H1 (cell line): Measurements from ENCODE around the gene SLC25A51. TPM values are rescaled to one million over a fixed set of nuclear protein-coding genes. Genes with fewer than 3 reads are reported as not detected.

Experiments
- CTCF ChIA-PET: fragments of 300-600 bp; sonication (Branson Sonifier 250); formaldehyde crosslinking; loops from one replicate; lab custom pipeline; 2021; ENCODE audit not compliant: partially characterized antibody; lab: Charles Lee
- POLR2A ChIA-PET: fragments of 300-600 bp; sonication (Branson Sonifier 250); formaldehyde crosslinking; loops from one replicate; lab custom pipeline; 2021; ENCODE audit warnings: inconsistent platforms; ENCODE audit not compliant: partially characterized antibody; lab: Charles Lee
- DNase-seq, 2 experiments: peaks; one replicate each; pipeline versions ENCODE4 v3.0.0 to v3.0.0-alpha.2; 2010 to 2022; ENCODE audit warnings: low spot score in 2 of 2, low read depth in 1 of 2, mixed read lengths in 1 of 2
- FAIRE-seq: peaks from 2 replicates; lab custom pipeline; 2011; peaks lifted over from hg19 to GRCh38; lab: Jason Lieb, UNC
- H2AFZ ChIP-seq: 2 replicates; pipeline ENCODE4 v1.8.1; 2012; ENCODE audit warnings: low read length, inconsistent platforms
- H2AK5ac ChIP-seq: 2 replicates; pipeline ENCODE4 v1.6.1; 2013; ENCODE audit warnings: low read depth, low read length
- H2BK120ac ChIP-seq: replicated peaks from 2 replicates; pipeline ENCODE3; 2013; ENCODE audit warnings: low read depth, low read length, inconsistent platforms
- H2BK12ac ChIP-seq: 2 replicates; pipeline ENCODE4 v1.6.1; 2013; ENCODE audit warnings: low read depth, low read length
- H2BK15ac ChIP-seq: 2 replicates; pipeline ENCODE4 v1.6.1; 2013; ENCODE audit warnings: low read length
- H2BK20ac ChIP-seq: 2 replicates; pipeline ENCODE4 v1.6.1; 2013; ENCODE audit warnings: low read length
- H2BK5ac ChIP-seq: 2 replicates; pipeline ENCODE4 v1.6.1; 2013; ENCODE audit warnings: low read depth, low read length
- H3K14ac ChIP-seq: 2 replicates; pipeline ENCODE4 v1.6.1; 2013; ENCODE audit warnings: inconsistent platforms; ENCODE audit not compliant: insufficient read length
- H3K18ac ChIP-seq: 2 replicates; pipeline ENCODE4 v1.6.1; 2013; ENCODE audit warnings: low read length; ENCODE audit errors: extremely low read depth
- H3K23ac ChIP-seq: 2 replicates; pipeline ENCODE4 v1.6.1; 2013; ENCODE audit warnings: inconsistent platforms; ENCODE audit not compliant: insufficient read length
- H3K23me2 ChIP-seq: 2 replicates; pipeline ENCODE4 v1.6.1; 2013; ENCODE audit warnings: low read depth, low read length
- H3K27ac ChIP-seq: 2 replicates; pipeline ENCODE4 v1.6.1; 2011; ENCODE audit warnings: low read depth, low read length, inconsistent platforms
- H3K27me3 ChIP-seq, 4 experiments: replicated peaks in 1 of 4; 1 replicate in 1 of 4; 2 replicates in 3 of 4; pipeline versions ENCODE4 v1.6.1 to v1.8.1; 2011 to 2013; ENCODE audit warnings: low read length in 3 of 4, mild to moderate bottlenecking in 3 of 4, inconsistent platforms in 2 of 4, mixed read lengths in 2 of 4, moderate library complexity in 1 of 4; ENCODE audit not compliant: control insufficient read depth in 3 of 4, insufficient read depth in 3 of 4; ENCODE audit errors: extremely low read depth in 1 of 4
- H3K36me3 ChIP-seq, 4 experiments: 2 replicates each; pipeline versions ENCODE4 v1.6.1 to v1.8.1; 2011 to 2013; ENCODE audit warnings: mild to moderate bottlenecking in 4 of 4, low read length in 3 of 4, moderate library complexity in 2 of 4, control low read depth in 1 of 4, inconsistent platforms in 1 of 4; ENCODE audit not compliant: insufficient read depth in 4 of 4, control insufficient read depth in 2 of 4
- H3K4ac ChIP-seq: replicated peaks from 2 replicates; pipeline ENCODE3; 2013; ENCODE audit warnings: low read length, low read depth, mixed read lengths, inconsistent platforms; ENCODE audit not compliant: insufficient read length
- H3K4me1 ChIP-seq, 4 experiments: replicated peaks in 1 of 4; 1 replicate in 1 of 4; 2 replicates in 3 of 4; pipeline versions ENCODE4 v1.6.1 to v1.8.1; 2011 to 2013; ENCODE audit warnings: low read length in 3 of 4, inconsistent platforms in 2 of 4, mixed read lengths in 1 of 4; ENCODE audit not compliant: insufficient read depth in 4 of 4, control insufficient read depth in 3 of 4
- H3K4me2 ChIP-seq, 2 experiments: 2 replicates each; pipeline versions ENCODE4 v1.6.1 to v1.8.1; 2011 to 2013; ENCODE audit warnings: low read depth in 2 of 2, low read length in 2 of 2, control low read depth in 1 of 2, inconsistent platforms in 1 of 2, mild to moderate bottlenecking in 1 of 2; ENCODE audit not compliant: insufficient read depth in 1 of 2
- H3K4me3 ChIP-seq, 4 experiments: fragments of 200-600, 300-600 bp in 1 of 4; sonication (generic), shearing (Covaris generic), sonication (Bioruptor Twin) in 1 of 4; 2 replicates each; pipeline versions ENCODE4 v1.5.1 to v1.8.1; 2011 to 2016; ENCODE audit warnings: low read length in 4 of 4, low read depth in 3 of 4, control low read depth in 2 of 4, inconsistent platforms in 2 of 4, mild to moderate bottlenecking in 2 of 4, mixed read lengths in 1 of 4, moderate library complexity in 1 of 4; ENCODE audit not compliant: insufficient read depth in 2 of 4; ENCODE audit errors: extremely low read depth in 1 of 4
- H3K56ac ChIP-seq: replicated peaks from 2 replicates; pipeline ENCODE3; 2013; ENCODE audit warnings: low read depth, mild to moderate bottlenecking, mixed read lengths, low read length, inconsistent platforms; ENCODE audit not compliant: insufficient read length
- H3K79me1 ChIP-seq: 2 replicates; pipeline ENCODE4 v1.6.1; 2013; ENCODE audit warnings: low read depth, low read length, control low read depth
- H3K79me2 ChIP-seq, 2 experiments: 2 replicates each; pipeline versions ENCODE4 v1.6.1 to v1.8.1; 2012 to 2013; ENCODE audit warnings: low read length in 2 of 2, mild to moderate bottlenecking in 2 of 2, inconsistent platforms in 1 of 2; ENCODE audit not compliant: insufficient read depth in 2 of 2, control insufficient read depth in 1 of 2
- H3K9ac ChIP-seq, 4 experiments: replicated peaks in 1 of 4; 1 replicate in 1 of 4; 2 replicates in 3 of 4; pipeline versions ENCODE4 v1.6.1 to v1.8.1; 2011 to 2013; ENCODE audit warnings: low read depth in 3 of 4, low read length in 3 of 4, control low read depth in 2 of 4, mild to moderate bottlenecking in 2 of 4, moderate library complexity in 2 of 4, inconsistent platforms in 1 of 4; ENCODE audit errors: extremely low read depth in 1 of 4
- H3K9me3 ChIP-seq, 2 experiments: 2 replicates each; pipeline versions ENCODE4 v1.6.1 to v1.8.1; 2012 to 2013; ENCODE audit warnings: mild to moderate bottlenecking in 2 of 2, moderate library complexity in 2 of 2, control low read depth in 1 of 2, inconsistent platforms in 1 of 2, low read depth in 1 of 2, low read length in 1 of 2, mixed read lengths in 1 of 2; ENCODE audit not compliant: insufficient read depth in 2 of 2
- H4K20me1 ChIP-seq, 2 experiments: replicated peaks in 1 of 2; 2 replicates each; pipeline versions ENCODE3 to v1.8.1; 2011 to 2013; ENCODE audit warnings: inconsistent platforms in 2 of 2, low read length in 2 of 2, mild to moderate bottlenecking in 1 of 2; ENCODE audit not compliant: insufficient read depth in 2 of 2, control insufficient read depth in 1 of 2
- H4K5ac ChIP-seq: 2 replicates; pipeline ENCODE4 v1.6.1; 2013; ENCODE audit warnings: low read length, low read depth, mixed read lengths, inconsistent platforms; ENCODE audit not compliant: insufficient read length
- H4K8ac ChIP-seq: 2 replicates; pipeline ENCODE4 v1.8.0; 2013; ENCODE audit warnings: mild to moderate bottlenecking, moderate library complexity, low read length, inconsistent platforms; ENCODE audit not compliant: insufficient read depth; ENCODE audit errors: extremely low read depth
- H4K91ac ChIP-seq: replicated peaks from 2 replicates; pipeline ENCODE3; 2013; ENCODE audit warnings: low read length, mixed read lengths, inconsistent platforms; ENCODE audit not compliant: insufficient read length
- ASH2L ChIP-seq: fragments of 200-600, 300-600 bp; sonication (generic); IDR thresholded peaks from one replicate; pipeline ENCODE4 v1.7.1; 2017; ENCODE audit warnings: low read length
- CBX5 ChIP-seq: fragments of 300-800, 300-1000 bp; sonication (generic); IDR thresholded peaks from 2 replicates; pipeline ENCODE4 v1.7.1; 2016; ENCODE audit warnings: antibody characterized with exemption, low read length, low read depth
- EZH2 ChIP-seq: fragments of 200-600 bp; sonication (generic); IDR thresholded peaks from 2 replicates; pipeline ENCODE4 v1.7.1; 2012; ENCODE audit warnings: low read depth, mild to moderate bottlenecking, moderate library complexity, low read length, inconsistent platforms; ENCODE audit not compliant: severe bottlenecking
- JUN ChIP-seq: IDR thresholded peaks from 2 replicates; pipeline ENCODE4 v1.6.1; 2011; ENCODE audit warnings: low read depth, mild to moderate bottlenecking, improper control_type of control experiment, low read length
- SP4 ChIP-seq: IDR thresholded peaks from 2 replicates; pipeline ENCODE4 v1.6.1; 2012; ENCODE audit warnings: low read length, inconsistent platforms
- USF2 ChIP-seq: IDR thresholded peaks from 2 replicates; pipeline ENCODE4 v1.6.1; 2011; ENCODE audit warnings: low read length, improper control_type of control experiment
- WGBS, 2 experiments: shearing (Covaris generic) in 1 of 2; methylation state at CpG; one replicate each; pipeline versions ENCODE4 v1.1.6 to v1.1.7; 2013 to 2015; ENCODE audit warnings: low lambda C conversion rate in 2 of 2, mixed read lengths in 2 of 2, inconsistent platforms in 1 of 2, low coverage in 1 of 2, missing lambda C conversion rate in 1 of 2; ENCODE audit not compliant: insufficient replicate concordance in 2 of 2, insufficient coverage in 1 of 2, insufficient read length in 1 of 2; ENCODE audit errors: extremely low coverage in 1 of 2, missing lambda C conversion rate in 1 of 2; 5-methylcytosine and 5-hydroxymethylcytosine counted together
- polyA plus RNA-seq, 7 experiments: library from polyadenylated mRNA; depleted of rRNA in 3 of 7; stranded (reverse) in 5 of 7; unstranded in 2 of 7; fragments of >200 nt in 5 of 7; fragments of 200-250 nt in 2 of 7; gene quantifications; 1 replicate in 5 of 7; 2 replicates in 1 of 7; 4 replicates in 1 of 7; pipeline versions ENCODE4 v1.2.1 to v1.2.3, GENCODE V29; 2011 to 2013; ENCODE audit warnings: missing spikeins in 2 of 7, mixed read lengths in 2 of 7
- total RNA-seq: library from RNA; stranded (reverse); fragmentation: NEBNext Ultra II Directional; extraction: Animal tissue kit (Norgen Biotek cat#: 25700); gene quantifications from 2 replicates; pipeline ENCODE4 v1.2.1, GENCODE V29; 2021

SLC25A51 gene
- total and polyA plus RNA-seq, 2 of the 8 experiments (the other 6 are each of a cell fraction or from before 2014, with no cell fraction given) = 8.0 to 14.5 TPM

- no peak overlapping the region for H2AFZ ChIP-seq
- H3K9ac ChIP-seq = no peak overlapping the region
- no peak overlapping the region for H3K56ac ChIP-seq
- H3K23me2 ChIP-seq = no peaks in the 10 kb centered on the region
- H3K79me2 ChIP-seq = no peaks in the 10 kb centered on the region
- 93% methylated on average over 2 of the region's 2 CpGs; no CpG with 5 or more reads in 1 of the 2 experiments for WGBS, 2 experiments
- H4K5ac ChIP-seq = no peak overlapping the region
- H3K27me3 ChIP-seq = no peaks in the 10 kb centered on the region
- no peak overlapping the region for H2BK5ac ChIP-seq
- POLR2A ChIA-PET = interaction anchor here (0.6 kb wide), 1 partner anchor 97 kb away, joined by 3 read pairs; no protein-coding TSS in a partner anchor
- H2BK20ac ChIP-seq = no peak overlapping the region
- no peaks in the 10 kb centered on the region for H3K9me3 ChIP-seq
- no peak overlapping the region for H3K14ac ChIP-seq
- H3K18ac ChIP-seq = no peak overlapping the region
- H3K79me1 ChIP-seq = no peaks in the 10 kb centered on the region
- H3K4me2 ChIP-seq = no peak overlapping the region
- CTCF ChIA-PET = interaction anchor here (1.5 kb wide), 1 partner anchor 19 kb away, joined by 4 read pairs; no protein-coding TSS in a partner anchor
- TF ChIP-seq SP4 (no peak), CBX5 (no peak), EZH2 (no peak), USF2 (no peak), ASH2L (no peak), JUN (no peak)
- H3K27ac ChIP-seq = no peak overlapping the region
- H4K20me1 ChIP-seq = no peaks in the 10 kb centered on the region
- no peak overlapping the region for H3K4me3 ChIP-seq
- H2BK120ac ChIP-seq = no peak overlapping the region
- no peak overlapping the region for H4K8ac ChIP-seq
- no peak overlapping the region for H4K91ac ChIP-seq
- H3K4me1 ChIP-seq = no peaks in the 10 kb centered on the region
- DNase-seq (no peak), FAIRE-seq (no peak)
- H2AK5ac ChIP-seq = no peak overlapping the region
- no peaks in the 10 kb centered on the region for H3K36me3 ChIP-seq
- no peak overlapping the region for H3K23ac ChIP-seq
- no peak overlapping the region for H2BK12ac ChIP-seq
- H2BK15ac ChIP-seq = no peak overlapping the region
- H3K4ac ChIP-seq = no peak overlapping the region
Measured at GRCh38 chr9:37852222-37852621, 51.7 kb downstream of the SLC25A51 start.
